GM12878 (cell line): ENCODE measurements around the gene EFCAB13.

ENCODE experiments used
- CTCF ChIP-seq, 3 experiments: IDR thresholded peaks in 2 of 3; conservative IDR thresholded peaks in 1 of 3; 2 replicates each; pipeline ENCODE4 v1.5.1; 2011; ENCODE audit warnings: low read depth in 3 of 3, low read length in 3 of 3, mild to moderate bottlenecking in 3 of 3, control low read depth in 2 of 3, moderate library complexity in 2 of 3, inconsistent platforms in 1 of 3, mixed read lengths in 1 of 3; ENCODE audit not compliant: control insufficient read depth in 2 of 3, insufficient read depth in 1 of 3; ENCODE audit errors: extremely low read depth in 1 of 3
- EGR1 ChIP-seq, 2 experiments: IDR thresholded peaks; 1 replicate in 1 of 2; 2 replicates in 1 of 2; pipeline ENCODE4 v1.6.1; 2011 to 2012; ENCODE audit warnings: low read depth in 2 of 2, low read length in 2 of 2, borderline replicate concordance in 1 of 2, mild to moderate bottlenecking in 1 of 2, moderate library complexity in 1 of 2
- GABPA ChIP-seq: IDR thresholded peaks from 2 replicates; pipeline ENCODE4 v1.6.1; 2014; ENCODE audit warnings: antibody characterized with exemption, low read depth, mild to moderate bottlenecking, inconsistent platforms
- HDAC6 ChIP-seq: fragments of 200-600 bp; sonication (generic); IDR thresholded peaks from one replicate; pipeline ENCODE4 v1.8.0; 2017; ENCODE audit warnings: antibody characterized with exemption; ENCODE audit not compliant: unreplicated experiment
- KDM1A ChIP-seq: fragments of 200-600 bp; sonication (generic); IDR thresholded peaks from 2 replicates; pipeline ENCODE4 v1.6.1; 2016; ENCODE audit warnings: borderline replicate concordance
- NFYB ChIP-seq: IDR thresholded peaks from 2 replicates; pipeline ENCODE4 v1.6.1; 2011; ENCODE audit warnings: low read depth, mild to moderate bottlenecking, low read length, improper control_type of control experiment, moderate library complexity; ENCODE audit not compliant: insufficient read depth
- NR2C1 ChIP-seq: fragments of 450-650 bp; IDR thresholded peaks from 2 replicates; pipeline ENCODE4 v1.6.1; 2017; ENCODE audit warnings: antibody characterized with exemption, mild to moderate bottlenecking, moderate library complexity
- POLR2A ChIP-seq: IDR thresholded peaks from 2 replicates; pipeline ENCODE4 v1.6.1; 2011; ENCODE audit warnings: low read depth, mild to moderate bottlenecking, low read length
- POLR2AphosphoS5 ChIP-seq: IDR thresholded peaks from 2 replicates; pipeline ENCODE4 v1.6.1; 2011; ENCODE audit warnings: mild to moderate bottlenecking, low read length, inconsistent platforms
- RBBP5 ChIP-seq: fragments of 200-600 bp; sonication (generic); conservative IDR thresholded peaks from 2 replicates; pipeline ENCODE4 v1.6.1; 2016
- SIX5 ChIP-seq: IDR thresholded peaks from 2 replicates; pipeline ENCODE4 v1.6.1; 2011; ENCODE audit warnings: mild to moderate bottlenecking, low read depth, low read length, moderate library complexity; ENCODE audit not compliant: severe bottlenecking
- SMARCA5 ChIP-seq: fragments of 450-650 bp; IDR thresholded peaks from 2 replicates; pipeline ENCODE4 v1.6.1; 2017; ENCODE audit warnings: mild to moderate bottlenecking
- SUZ12 ChIP-seq: fragments of 200-600 bp; sonication (generic); IDR thresholded peaks from one replicate; pipeline ENCODE4 v1.6.1; 2018; ENCODE audit warnings: antibody characterized with exemption, mild to moderate bottlenecking; ENCODE audit not compliant: unreplicated experiment
- ZNF207 ChIP-seq: fragments of 450-650 bp; IDR thresholded peaks from 2 replicates; pipeline ENCODE4 v1.6.1; 2014; ENCODE audit warnings: antibody characterized with exemption, mild to moderate bottlenecking, borderline replicate concordance

- TF ChIP-seq SIX5 (no peak), CTCF (IDR thresholded peaks at IDR 0.05 in 2 of 3, conservative IDR thresholded peaks at IDR 0.05 in 1 of 3; ENCODE audit: control insufficient read depth in 2 of 3, extremely low read depth in 1 of 3, insufficient read depth in 1 of 3, low read depth in 3 of 3, low read length in 3 of 3) (no peak), NFYB (no peak), POLR2A (no peak), EGR1 (IDR thresholded peaks at IDR 0.05; ENCODE audit: borderline replicate concordance in 1 of 2, low read depth in 2 of 2, low read length in 2 of 2) (no peak), GABPA (no peak), KDM1A (no peak), POLR2AphosphoS5 (no peak), ZNF207 (no peak), HDAC6 (no peak), SMARCA5 (no peak), SUZ12 (no peak), RBBP5 (no peak), NR2C1 (no peak)
These were observed 1.4 kb downstream of the EFCAB13 start for GRCh38 chr17:47325176-47325575.
